ENCODE results near the gene SPATS2L.

DNA sequence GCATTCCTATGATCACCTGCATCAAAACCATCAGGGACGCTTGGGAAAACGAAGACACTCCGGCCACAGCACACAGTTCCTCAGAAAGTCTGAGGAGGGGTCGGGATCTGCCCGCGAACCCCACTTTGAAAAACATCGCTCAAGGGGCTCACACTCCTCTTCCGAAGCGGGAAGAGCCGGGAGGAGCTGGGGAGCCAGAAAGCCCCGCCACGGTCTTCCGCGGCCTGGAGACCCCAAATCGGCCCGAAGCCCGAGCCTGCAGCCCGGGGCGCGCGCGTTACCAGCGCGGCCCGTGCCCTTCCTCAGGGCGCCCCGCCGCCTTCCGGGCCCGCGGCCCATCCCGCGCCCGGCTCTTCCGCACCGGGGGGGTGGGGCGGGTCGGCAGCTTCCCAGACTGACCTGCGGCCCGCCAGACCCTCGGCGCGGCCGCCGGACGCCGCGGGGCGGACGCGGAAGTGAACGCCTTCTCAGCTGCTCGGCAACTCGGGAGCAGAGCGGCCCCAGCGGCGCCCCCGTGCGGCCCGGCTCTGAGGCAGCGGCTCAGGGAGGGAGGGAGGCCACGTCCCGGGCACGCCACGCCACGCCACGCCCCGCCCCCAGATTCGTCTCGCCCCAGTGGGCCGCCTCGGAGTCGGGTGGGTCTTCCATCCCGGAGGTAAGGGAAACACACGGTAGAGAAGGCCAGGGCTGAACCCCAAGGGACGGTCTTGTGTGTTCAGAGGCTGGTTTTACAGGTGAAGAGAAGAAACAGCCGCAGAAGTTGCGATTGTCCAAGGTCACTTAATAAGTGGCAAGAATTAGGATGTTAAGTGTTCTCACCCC is 203.3 kb downstream of the SPATS2L start, which contains the start of gene KCTD18:
- TF ChIP-seq, protein P1, sequence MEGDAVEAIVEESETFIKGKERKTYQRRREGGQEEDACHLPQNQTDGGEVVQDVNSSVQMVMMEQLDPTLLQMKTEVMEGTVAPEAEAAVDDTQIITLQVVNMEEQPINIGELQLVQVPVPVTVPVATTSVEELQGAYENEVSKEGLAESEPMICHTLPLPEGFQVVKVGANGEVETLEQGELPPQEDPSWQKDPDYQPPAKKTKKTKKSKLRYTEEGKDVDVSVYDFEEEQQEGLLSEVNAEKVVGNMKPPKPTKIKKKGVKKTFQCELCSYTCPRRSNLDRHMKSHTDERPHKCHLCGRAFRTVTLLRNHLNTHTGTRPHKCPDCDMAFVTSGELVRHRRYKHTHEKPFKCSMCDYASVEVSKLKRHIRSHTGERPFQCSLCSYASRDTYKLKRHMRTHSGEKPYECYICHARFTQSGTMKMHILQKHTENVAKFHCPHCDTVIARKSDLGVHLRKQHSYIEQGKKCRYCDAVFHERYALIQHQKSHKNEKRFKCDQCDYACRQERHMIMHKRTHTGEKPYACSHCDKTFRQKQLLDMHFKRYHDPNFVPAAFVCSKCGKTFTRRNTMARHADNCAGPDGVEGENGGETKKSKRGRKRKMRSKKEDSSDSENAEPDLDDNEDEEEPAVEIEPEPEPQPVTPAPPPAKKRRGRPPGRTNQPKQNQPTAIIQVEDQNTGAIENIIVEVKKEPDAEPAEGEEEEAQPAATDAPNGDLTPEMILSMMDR (IDR thresholded peaks at IDR 0.05; ENCODE audit: low read length), result peak; percentile 75
- TF ChIP-seq EZH2 (optimal IDR thresholded peaks at IDR 0.05; ENCODE audit: low read depth, low read length) (no peak), EZH2phosphoT487 (IDR thresholded peaks at IDR 0.05; ENCODE audit: low read length) (no peak)

All from MM.1S (cell line).